HG03558 (cell line): ENCODE data around the gene FLYWCH2.
A peak's percentile ranks its signal among the peaks of the same experiment; 100 is the strongest.

Experiments
- ATAC-seq: cut with Tn5 transposase; IDR thresholded peaks from one replicate; pipeline ENCODE4 v1.9.1; 2021; ENCODE audit warnings: moderate number of reproducible peaks; ENCODE audit not compliant: unreplicated experiment; ENCODE audit errors: extremely low read depth

FLYWCH2 gene, protein sequence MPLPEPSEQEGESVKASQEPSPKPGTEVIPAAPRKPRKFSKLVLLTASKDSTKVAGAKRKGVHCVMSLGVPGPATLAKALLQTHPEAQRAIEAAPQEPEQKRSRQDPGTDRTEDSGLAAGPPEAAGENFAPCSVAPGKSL

DNA sequence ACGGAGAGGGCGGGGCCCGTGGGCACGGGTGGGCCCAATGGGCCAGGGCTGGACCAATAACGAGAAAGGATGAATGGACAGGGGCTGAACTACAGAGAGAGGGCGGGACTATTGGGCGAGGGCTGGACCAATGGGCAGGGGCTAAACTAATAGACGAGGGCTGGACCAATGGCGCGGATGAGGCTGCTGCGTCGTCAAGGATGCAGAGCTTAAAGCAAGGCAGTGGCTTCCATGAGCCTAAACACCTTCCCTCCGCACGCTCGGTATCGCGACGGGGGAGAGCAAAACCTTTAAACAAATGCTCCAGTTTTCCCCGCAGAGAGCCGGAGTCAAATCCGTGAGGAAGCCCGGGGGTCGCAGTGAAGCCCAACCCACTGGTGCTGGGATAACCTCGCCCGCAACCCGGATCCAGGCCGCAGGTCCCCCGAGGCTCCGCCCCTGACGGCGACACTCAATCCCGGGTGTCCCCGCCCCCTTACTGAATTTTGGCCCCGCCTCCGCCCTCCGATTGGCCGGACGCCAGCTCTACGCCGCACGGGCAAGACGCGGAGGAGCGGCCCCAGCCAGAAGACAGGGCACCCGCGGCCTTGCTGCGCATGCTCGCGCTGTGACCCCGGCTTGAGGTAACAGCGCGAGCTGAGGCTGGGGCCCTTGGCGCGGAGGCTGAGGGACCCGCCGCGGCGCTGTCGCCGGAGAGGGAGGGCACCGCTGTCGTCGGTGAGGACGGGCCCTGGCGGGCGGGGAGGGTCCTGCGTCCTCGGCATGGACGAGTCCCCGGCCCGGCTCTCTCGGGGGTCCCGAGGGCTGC lies at the start of gene FLYWCH2:
Gene FLYWCH2, plus strand, starts transcription at position 566 of the 808 bp plus-strand sequence. CDS start 13,235 bp downstream, outside the sequence.
- ATAC-seq, result peak; percentile 64

DNA sequence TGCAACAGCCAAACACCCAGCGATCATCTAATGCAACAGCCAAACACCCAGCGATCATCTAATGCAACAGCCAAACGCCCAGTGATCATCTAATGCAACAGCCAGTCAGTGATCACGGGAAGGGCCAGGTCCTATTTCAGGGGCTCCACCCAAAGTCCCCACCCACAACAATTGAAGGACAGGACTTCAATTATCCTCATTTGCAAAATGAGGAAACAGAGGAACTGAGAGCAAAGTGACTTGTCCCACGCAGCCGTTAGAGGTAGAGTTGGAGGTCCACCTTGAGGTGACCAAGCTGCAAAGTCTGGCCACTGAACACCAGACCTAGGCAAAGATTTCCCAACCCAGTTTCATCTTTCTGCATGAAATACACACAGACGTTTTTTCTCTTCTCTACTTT lies 49.2 kb upstream of the FLYWCH2 start:
- no peak for ATAC-seq

DNA sequence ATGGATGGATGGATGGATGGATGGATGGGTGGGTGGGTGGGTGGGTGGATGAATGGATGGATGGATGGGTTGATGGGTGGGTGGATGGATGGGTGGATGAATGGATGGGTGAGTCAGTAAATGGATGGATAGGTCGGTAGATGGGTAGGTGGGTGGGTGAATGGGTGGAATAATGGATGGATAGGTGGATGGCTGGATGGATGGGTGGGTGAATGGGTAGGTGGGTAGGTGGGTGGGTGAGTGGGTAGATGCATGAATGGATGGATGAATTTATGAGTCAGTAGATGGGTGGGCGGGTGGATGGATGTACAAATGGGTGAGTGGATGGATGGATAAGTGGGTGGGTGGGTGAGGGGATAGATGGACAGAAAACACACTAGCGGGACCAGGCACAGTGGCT lies 48.0 kb upstream of the FLYWCH2 start:
- ATAC-seq, result no peak

DNA sequence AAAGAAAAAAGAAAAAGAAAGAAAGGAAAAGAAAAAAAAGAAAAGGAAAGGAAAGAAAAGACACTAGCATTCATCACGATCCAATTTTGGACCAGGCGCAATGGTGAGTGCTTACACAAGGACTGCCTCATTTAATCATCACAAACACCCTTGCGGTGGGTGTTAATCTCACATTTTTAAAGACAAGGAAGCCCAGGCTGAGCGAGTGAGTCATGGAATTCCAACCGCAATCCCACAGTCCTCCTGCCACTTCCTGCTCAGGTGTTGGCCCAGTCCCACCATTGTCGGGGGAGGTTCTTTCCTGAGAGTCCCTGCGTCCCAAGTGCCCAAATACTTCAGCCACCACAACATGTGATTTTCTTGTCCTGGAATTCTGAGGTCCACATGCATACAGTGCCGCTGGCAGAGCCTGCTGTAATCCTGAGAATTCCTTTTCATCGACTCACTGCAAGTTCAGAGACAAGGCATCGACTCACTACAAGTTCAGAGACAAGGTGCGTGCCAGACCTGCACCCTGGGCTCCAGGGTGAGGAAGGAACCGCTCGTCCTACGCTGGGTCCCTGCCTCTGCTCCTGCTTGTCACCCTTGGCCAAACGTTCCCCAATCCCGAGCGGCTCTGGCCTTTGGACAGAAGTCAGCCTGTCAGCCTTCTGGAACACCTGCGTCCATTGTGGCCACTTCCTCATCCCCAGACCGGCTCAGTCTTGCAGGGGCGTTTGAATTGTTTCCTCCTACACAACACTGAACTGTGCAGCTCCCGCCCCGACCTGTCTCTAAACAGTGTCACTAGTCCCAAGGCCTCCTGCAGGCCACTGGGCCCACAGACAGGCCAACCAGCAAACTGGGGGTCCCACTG lies 47.1 kb upstream of the FLYWCH2 start:
- ATAC-seq, result no peak

DNA sequence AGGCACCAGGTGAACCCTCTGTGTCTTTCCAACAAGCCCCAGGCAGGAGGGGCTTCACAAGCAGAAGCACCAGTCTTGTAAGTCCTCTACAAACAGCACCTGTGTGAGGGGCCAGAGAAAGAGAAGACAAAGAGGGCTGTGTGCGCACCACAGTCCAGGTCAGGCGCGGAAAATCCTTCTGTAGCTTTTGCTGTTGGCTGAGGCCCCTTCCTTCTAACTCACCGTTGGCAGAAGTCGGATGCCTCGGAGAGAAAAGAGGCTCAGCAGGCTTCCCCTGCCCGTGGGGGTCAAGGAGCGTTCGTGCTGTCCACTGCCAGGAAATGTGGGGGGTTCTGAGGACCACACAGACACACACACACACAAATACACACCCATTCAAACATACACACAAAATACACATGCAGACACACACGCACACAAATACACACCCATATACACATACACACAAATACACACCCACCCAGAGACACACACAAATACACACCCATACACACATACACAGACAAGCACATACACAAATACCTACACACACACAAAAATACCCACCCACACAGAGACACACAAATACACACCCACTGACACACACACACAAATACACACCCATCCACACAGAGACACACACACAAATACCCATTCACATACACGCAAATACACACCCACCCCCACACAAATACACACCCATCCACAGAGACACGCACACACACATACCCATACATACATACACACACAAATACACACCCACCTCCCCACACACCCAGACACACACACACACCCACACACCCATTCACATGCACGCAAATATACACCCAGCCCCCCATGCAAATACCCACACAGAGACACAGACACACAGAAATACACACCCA lies 46.1 kb upstream of the FLYWCH2 start:
- no peak for ATAC-seq

DNA sequence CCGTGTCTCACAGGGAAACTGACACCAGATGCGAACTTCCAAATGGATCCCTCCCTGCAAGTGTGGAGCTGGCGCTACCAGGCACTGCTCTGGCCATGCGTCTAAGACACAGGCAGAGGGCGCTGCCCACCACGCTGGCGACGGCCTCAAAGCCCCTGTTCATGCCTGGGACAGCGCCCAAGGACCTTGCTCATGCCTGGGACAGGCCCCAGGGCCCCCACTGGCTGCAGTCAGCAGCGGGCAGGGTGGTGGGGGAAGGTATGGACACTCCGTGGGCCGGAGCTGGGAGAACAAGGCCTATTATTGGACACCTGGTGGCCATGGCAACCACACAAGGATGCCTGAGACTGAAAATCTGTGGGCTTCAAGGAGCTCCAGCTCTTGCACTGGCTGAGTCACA lies 44.1 kb upstream of the FLYWCH2 start:
- no peak for ATAC-seq

DNA sequence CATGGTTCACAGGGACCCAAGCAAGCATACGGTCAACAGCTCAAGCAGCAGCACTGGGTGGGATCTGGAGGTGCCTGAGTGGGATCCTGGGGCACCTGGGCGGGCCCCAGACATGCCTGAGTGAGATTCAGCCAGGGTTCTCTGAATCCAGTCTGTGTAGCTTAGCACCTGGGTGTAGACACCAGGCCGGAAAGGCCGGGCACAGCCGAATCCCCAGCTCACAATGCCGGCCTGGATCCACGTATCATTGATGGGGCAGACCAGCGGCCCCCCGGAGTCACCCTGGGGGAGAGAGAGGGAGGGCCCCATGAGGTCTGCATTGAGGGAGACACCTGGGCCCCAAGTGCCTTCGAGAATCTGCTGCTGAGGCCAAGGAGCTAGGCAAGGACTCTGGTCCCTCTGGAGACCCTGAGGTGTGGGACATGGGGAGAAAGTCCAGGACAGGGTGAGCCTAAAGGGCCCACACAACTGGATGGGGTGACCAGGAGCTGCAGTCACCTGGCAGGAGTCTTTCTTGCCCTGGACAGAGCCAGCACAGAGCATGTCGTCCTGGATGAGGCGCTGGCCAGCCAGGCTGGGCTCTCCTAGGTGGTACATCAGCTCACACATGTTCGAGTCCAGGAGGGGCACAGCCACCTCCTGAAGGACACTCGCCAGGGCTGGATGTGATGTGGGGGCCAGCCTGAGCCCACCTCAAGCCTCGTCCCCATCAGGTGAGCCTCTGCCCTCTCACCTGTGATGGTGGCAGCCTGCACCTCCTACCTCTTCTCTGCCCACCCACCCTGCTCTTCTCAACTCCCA lies 43.2 kb upstream of the FLYWCH2 start:
- ATAC-seq, result no peak

DNA sequence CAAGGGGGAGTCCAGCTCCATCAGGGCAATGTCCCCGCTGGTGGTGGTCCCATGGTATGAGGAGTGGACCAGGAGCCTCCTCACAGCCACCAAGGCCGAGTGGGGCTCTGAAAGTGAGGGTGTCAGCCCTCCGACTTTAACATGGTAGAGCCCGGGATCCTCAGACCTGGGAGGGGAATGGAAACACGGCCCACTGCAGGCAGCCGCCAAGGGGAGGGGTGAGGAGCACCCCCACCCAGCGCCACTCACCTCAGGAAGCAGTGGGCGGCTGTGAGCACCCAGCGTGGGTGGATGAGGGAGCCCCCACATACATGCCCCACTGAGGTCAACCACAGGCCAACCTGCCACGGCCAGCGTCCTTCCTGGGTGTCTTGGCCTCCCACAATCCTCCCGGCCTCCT lies 42.1 kb upstream of the FLYWCH2 start:
- no peak for ATAC-seq

DNA sequence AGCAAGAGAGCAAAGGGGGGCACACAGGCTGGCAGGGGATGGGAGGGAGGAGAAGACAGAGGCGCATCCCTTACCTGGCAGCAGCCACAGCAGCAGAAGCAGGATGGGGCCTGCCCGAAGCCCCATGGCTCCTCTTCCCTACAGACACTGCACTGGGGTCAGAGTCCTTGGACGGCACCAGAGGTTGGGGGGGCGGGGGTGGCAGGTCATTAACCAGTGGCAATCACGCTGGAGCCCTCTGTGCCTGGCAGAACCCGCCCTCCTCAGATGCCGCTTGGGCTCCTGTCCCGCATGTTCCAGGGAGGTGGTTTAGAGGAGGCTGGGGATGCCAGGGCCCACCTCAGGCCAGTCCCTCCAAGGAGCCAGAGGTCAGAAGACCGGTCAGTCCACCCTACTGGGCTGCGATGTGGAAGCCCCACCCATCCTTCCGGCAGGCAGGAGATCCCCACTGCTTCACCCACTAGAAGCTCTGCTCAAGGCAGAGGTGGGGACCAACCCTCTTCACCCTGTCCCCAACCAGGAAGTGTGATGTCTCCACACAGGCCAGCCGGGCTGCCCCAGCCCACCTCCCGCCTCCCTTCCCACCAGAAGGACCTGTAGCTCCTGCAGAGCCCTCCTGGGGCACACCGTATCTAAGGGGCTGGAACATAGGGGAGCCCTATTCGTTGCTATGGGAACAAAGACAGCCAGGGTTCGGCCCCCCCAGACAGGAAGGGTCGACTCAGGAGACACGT lies 41.2 kb upstream of the FLYWCH2 start:
- ATAC-seq, result no peak

DNA sequence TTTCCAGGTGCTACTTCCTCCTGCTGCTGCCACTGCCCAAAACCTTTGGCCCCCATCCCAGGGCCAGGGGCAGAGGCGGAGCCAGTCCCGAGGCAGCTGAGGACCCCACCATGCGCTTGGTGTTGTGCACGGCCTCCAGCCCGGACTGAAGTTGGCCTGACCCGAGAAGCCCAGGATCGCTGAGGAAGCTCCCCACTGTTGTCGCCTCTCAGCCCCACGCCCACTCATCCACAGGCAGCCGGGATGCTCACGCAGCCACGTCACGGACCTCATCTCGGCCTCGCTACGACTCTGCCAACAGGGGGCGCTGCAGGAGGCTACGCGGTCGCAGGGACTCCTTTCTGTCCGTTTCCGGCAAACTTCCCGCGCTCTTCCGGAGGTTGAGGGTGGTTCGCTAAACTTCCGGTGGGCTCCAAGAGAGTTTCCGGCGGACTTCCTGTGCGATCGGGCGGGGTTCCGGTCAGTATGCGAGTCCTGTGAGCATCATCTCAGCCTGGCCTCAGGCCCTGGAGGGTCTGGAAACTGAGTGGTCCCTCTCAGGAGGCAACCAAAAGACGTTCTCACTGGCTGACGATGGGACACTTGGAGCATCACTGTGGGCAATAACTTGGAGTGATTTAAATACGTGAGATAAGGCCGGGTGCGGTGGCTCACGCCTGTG lies 40.5 kb upstream of the FLYWCH2 start:
- no peak for ATAC-seq

DNA sequence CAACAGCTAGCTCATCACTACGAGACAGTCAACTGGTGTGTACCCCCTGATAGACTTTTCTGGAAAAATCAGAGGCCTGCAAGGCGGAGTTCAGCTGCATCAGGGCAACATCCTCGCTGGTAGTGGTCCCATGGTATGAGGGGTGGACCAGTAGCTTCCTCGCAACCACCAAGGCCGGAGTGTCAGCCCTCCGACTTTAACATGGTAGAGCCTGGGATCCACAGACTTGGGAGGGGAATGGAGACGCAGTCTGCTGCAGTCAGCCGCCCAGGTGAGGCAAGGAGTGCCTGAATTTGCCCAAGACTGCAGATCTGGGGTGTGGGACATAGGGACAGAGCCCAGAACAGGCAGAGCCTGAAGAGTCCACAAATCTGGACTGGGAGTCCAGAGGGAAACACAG lies 39.5 kb upstream of the FLYWCH2 start:
- ATAC-seq, result no peak

DNA sequence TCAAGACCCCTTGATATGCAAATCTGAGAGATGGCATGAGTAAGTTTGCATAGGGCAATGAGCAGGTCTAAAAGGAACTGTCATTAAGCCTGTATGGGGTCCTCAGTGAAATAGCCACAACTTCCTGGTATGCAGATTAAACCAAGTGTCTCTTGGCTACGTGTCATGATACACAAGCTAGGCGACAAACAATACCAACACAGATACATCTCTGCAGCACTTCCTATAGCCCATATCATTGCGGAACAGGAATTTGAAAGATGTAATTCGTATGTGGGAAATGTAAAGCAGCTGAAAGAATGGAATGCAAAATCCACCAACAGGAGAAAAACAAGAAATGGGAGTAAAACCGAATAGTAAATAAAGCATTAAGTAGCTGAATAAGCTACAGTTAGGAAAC lies 37.9 kb upstream of the FLYWCH2 start:
- no peak for ATAC-seq

DNA sequence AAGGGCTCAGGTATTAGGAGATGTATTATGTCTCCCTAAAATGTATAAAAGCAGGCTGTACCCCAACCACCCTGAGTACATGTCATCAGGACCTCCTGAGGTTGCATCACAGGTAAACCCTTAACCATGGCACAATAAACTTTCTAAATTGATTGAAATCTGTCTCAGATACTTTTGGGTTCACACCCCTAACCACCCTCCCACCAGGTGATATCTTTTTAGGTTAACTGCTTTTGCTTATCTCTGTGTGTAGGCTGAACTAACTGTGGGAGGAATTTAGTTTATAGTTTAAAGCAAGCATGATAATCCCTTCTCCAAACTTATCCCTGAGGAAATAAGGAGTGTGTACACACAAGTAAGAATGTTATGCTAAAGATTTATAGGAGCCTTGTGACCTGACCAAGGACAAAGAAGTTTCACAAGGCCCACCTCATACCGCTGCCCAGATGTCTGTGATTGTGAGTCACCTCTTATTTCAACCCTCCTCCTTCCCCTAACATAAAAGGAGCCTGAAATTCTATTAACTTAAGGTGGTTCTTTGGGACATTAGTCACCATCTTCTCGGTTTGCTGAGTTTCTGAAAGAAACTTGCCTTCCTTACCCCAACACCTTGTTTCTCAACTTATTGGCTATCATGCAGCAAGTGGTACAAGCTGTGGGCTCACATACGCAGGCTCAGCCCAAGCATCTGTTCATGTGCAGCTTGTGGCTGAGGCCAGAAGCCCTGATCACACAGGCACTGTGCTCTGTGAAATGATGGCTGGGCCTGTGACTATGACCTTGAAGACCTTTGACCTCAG lies 36.3 kb upstream of the FLYWCH2 start:
- no peak for ATAC-seq

DNA sequence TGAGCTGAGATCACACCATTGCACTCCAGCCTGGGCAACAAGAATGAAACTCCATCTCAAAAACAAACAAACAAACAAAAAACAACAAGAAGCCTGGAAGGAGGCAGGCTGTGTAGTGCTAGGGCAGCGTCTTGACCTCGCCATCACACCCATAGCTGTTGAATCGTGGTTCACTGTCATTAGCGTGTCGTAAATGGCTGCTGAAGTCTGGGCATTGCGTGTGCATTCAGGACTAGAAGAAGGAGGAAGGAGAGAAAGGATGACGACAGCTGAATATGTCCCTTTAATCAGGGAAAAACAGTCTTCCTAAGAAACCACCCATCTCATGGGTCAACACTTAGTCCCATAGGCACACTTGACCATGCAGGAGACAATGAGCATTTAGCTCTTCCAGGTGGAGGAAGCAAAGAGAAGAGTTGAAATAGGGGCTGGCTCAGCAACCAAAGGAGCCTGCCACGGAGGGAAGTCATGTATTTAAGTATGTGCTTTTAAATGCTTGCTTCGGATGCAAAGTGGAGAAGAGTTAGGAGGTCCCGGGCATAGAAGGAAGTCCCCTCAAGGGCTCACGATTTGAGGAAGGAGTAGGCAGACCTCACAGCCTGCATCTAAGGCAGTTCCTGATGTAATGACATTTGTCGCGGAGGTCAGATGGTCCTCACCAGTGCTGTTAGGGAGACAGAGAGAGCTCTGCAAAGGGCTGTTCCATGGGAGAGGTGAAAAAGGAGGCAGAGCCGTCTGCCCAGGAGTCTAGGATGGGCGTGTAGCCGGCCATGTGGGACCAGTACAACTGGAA lies 33.9 kb upstream of the FLYWCH2 start:
- ATAC-seq, result no peak

DNA sequence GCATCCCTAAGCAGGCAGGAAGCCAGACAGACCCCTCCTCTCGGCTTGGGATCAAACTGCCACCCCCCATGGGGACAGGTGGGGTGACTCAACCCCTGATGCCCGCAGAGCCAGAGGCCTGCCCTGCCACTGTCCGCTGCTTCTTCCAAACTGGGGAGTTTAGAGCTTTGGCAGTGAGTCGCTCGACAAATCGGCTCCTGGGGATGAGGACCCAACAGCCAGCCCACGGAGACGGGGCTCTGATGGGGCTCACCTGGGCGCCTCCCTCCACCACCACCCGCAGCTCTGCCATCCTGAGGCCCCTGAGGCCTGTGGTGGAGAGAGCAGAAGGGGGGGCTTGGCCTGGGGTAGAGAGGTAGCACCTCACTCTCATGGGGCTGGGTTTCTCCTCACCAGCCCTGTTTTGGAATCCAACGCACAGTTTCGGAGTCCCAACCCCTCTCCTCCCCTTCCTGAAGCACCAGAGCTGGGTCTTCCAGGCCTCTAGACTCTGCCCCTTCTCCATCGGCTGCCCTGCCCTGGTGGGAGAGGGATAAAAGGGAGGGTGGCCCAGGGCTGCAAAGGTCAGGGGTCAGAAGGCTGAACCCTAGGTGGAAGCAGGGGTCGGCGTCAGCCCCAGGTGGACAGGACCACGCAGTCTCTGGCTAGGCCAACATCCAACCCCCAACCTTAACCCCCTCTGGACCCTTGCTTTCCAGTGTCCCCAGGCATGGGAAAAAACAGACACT lies 30.8 kb upstream of the FLYWCH2 start:
- ATAC-seq, result no peak
